ENCODE data around the gene TLE3.
"Not testable (repeated sequence)": the region's sequence is repeated elsewhere in the genome, so short reads cannot be mapped to it uniquely, and the experiment has no call there.

TLE3 gene

GRCh38 chr15:70097321-70098152, at the start of gene TLE3:
Gene TLE3 (minus strand): TSS chr15:70097917. CDS start chr15:70096798, 1,119 bp downstream.
- DNase-seq (ENCODE audit: low read depth): peak; percentile 94

GRCh38 chr15:70147178-70147760, 49.6 kb upstream of the TLE3 start:
- DNase-seq (ENCODE audit: low read depth): no peak

GRCh38 chr15:70146771-70147170, 49.1 kb upstream of the TLE3 start:
- no peak for DNase-seq (ENCODE audit: low read depth)

- DNase-seq (ENCODE audit: low read depth): no peak
Observed at GRCh38 chr15:70146162-70146561, 48.4 kb upstream of the TLE3 start.

GRCh38 chr15:70145261-70145660, 47.5 kb upstream of the TLE3 start:
- no peak for DNase-seq (ENCODE audit: low read depth)

- DNase-seq (ENCODE audit: low read depth): peak; percentile 37
Observed at GRCh38 chr15:70142322-70143191, 44.8 kb upstream of the TLE3 start.

GRCh38 chr15:70142072-70142321, 44.3 kb upstream of the TLE3 start:
- no peak for DNase-seq (ENCODE audit: low read depth)

GRCh38 chr15:70141376-70142071, 43.8 kb upstream of the TLE3 start:
- peak; percentile 7 for DNase-seq (ENCODE audit: low read depth)

- no peak for DNase-seq (ENCODE audit: low read depth)
Observed at GRCh38 chr15:70140543-70141375, 43.0 kb upstream of the TLE3 start.

GRCh38 chr15:70140025-70140542, 42.4 kb upstream of the TLE3 start:
- DNase-seq (ENCODE audit: low read depth): no peak

GRCh38 chr15:70137967-70138366, 40.2 kb upstream of the TLE3 start:
- no peak for DNase-seq (ENCODE audit: low read depth)

GRCh38 chr15:70137021-70137420, 39.3 kb upstream of the TLE3 start:
- not testable (repeated sequence) for DNase-seq (ENCODE audit: low read depth)

- DNase-seq (ENCODE audit: low read depth): no peak
Observed at GRCh38 chr15:70133781-70134421, 36.2 kb upstream of the TLE3 start.

- no peak for DNase-seq (ENCODE audit: low read depth)
Observed at GRCh38 chr15:70133296-70133695, 35.6 kb upstream of the TLE3 start.

GRCh38 chr15:70132571-70132970, 34.9 kb upstream of the TLE3 start:
- no peak for DNase-seq (ENCODE audit: low read depth)

GRCh38 chr15:70132139-70132538, 34.4 kb upstream of the TLE3 start:
- DNase-seq (ENCODE audit: low read depth): no peak

GRCh38 chr15:70128414-70129140, 30.9 kb upstream of the TLE3 start:
- no peak for DNase-seq (ENCODE audit: low read depth)

GRCh38 chr15:70127770-70128413, 30.2 kb upstream of the TLE3 start:
- DNase-seq (ENCODE audit: low read depth): no peak

- no peak for DNase-seq (ENCODE audit: low read depth)
Observed at GRCh38 chr15:70127288-70127746, 29.6 kb upstream of the TLE3 start.

Measured in activated T-cell treated with anti-CD3 and anti-CD28 coated beads for 48 hours (primary cell).